HG03432 (cell line): ENCODE results near the gene DARS1.

ENCODE experiments used
- ATAC-seq: cut with Tn5 transposase; IDR thresholded peaks from one replicate; pipeline ENCODE4 v1.9.1; 2021; ENCODE audit warnings: mild to moderate bottlenecking, moderate library complexity; ENCODE audit not compliant: unreplicated experiment

Gene DARS1

GRCh38 chr2:136016427-136016826 lies 31.0 kb upstream of the DARS1 start:
- no peak for ATAC-seq

GRCh38 chr2:136015699-136016098 lies 30.3 kb upstream of the DARS1 start:
- no peak for ATAC-seq

GRCh38 chr2:136014411-136014810 lies 29.0 kb upstream of the DARS1 start:
- no peak for ATAC-seq

GRCh38 chr2:136013955-136014354 lies 28.5 kb upstream of the DARS1 start:
- ATAC-seq: no peak

- no peak for ATAC-seq
These were observed 27.8 kb upstream of the DARS1 start for GRCh38 chr2:136013136-136013685.

- ATAC-seq: no peak
These were observed 26.9 kb upstream of the DARS1 start for GRCh38 chr2:136012315-136012714.

GRCh38 chr2:136010126-136010525 lies 24.7 kb upstream of the DARS1 start:
- ATAC-seq: no peak

- peak; percentile 56 for ATAC-seq
These were observed 22.9 kb upstream of the DARS1 start for GRCh38 chr2:136008205-136008865.

- no peak for ATAC-seq
These were observed 21.2 kb upstream of the DARS1 start for GRCh38 chr2:136006658-136007057.

GRCh38 chr2:136005462-136006196 lies 20.2 kb upstream of the DARS1 start:
- peak; percentile 74 for ATAC-seq

- no peak for ATAC-seq
These were observed 19.5 kb upstream of the DARS1 start for GRCh38 chr2:136004965-136005364.

- no peak for ATAC-seq
These were observed 15.7 kb upstream of the DARS1 start for GRCh38 chr2:136001131-136001530.

GRCh38 chr2:136000502-136000901 lies 15.1 kb upstream of the DARS1 start:
- peak; percentile 69 for ATAC-seq

GRCh38 chr2:135999899-136000298 lies 14.5 kb upstream of the DARS1 start:
- ATAC-seq: no peak

GRCh38 chr2:135998879-135999278 lies 13.5 kb upstream of the DARS1 start:
- no peak for ATAC-seq

GRCh38 chr2:135997380-135997779 lies 12.0 kb upstream of the DARS1 start:
- peak; percentile 79 for ATAC-seq

- no peak for ATAC-seq
These were observed 10.9 kb upstream of the DARS1 start for GRCh38 chr2:135996304-135996703.

- no peak for ATAC-seq
These were observed 8.9 kb upstream of the DARS1 start for GRCh38 chr2:135994281-135994680.

GRCh38 chr2:135993421-135993820 lies 8.0 kb upstream of the DARS1 start:
- ATAC-seq: no peak

GRCh38 chr2:135991861-135992260 lies 6.4 kb upstream of the DARS1 start:
- no peak for ATAC-seq

- ATAC-seq: no peak
These were observed 2.0 kb upstream of the DARS1 start for GRCh38 chr2:135987441-135987840.

GRCh38 chr2:135986507-135986906 lies 1.1 kb upstream of the DARS1 start:
- no peak for ATAC-seq
